Stimulated activated CD8-positive, alpha-beta memory T cell treated with anti-CD3 and anti-CD28 coated beads, Interleukin-7, amount 100 ng/mL, for 4 hours (primary cell): ENCODE measurements around the gene TFAP2B.

Experiments
- DNase-seq, 2 donors: peaks; one replicate each; pipeline ENCODE4 v3.0.0-alpha.2; 2020; ENCODE audit warnings: low read depth in 2 of 2

TFAP2B gene

GRCh38 chr6:50824552-50824951 is 5.9 kb downstream of the TFAP2B start:
- DNase-seq, result no peak

- DNase-seq, result no peak
Observed at GRCh38 chr6:50825375-50826036, 6.8 kb downstream of the TFAP2B start.

GRCh38 chr6:50826037-50826761 is 7.5 kb downstream of the TFAP2B start:
- DNase-seq, result no peak

- DNase-seq, result no peak
Observed at GRCh38 chr6:50826803-50827202, 8.1 kb downstream of the TFAP2B start.

- DNase-seq, result no peak
Observed at GRCh38 chr6:50829049-50829448, 10.4 kb downstream of the TFAP2B start.

- DNase-seq, result no peak
Observed at GRCh38 chr6:50829898-50830444, 11.3 kb downstream of the TFAP2B start.

- DNase-seq, result no peak
Observed at GRCh38 chr6:50831186-50831585, 12.5 kb downstream of the TFAP2B start.

- no peak for DNase-seq
Observed at GRCh38 chr6:50832912-50833311, 14.2 kb downstream of the TFAP2B start.

GRCh38 chr6:50834929-50835410 is 16.3 kb downstream of the TFAP2B start:
- DNase-seq, result no peak

- no peak for DNase-seq
Observed at GRCh38 chr6:50836231-50836630, 17.6 kb downstream of the TFAP2B start.

GRCh38 chr6:50837589-50838445 is 19.1 kb downstream of the TFAP2B start:
- no peak for DNase-seq

- DNase-seq, result no peak
Observed at GRCh38 chr6:50840112-50840810, 21.6 kb downstream of the TFAP2B start.

- no peak for DNase-seq
Observed at GRCh38 chr6:50840811-50841192, 22.1 kb downstream of the TFAP2B start.

GRCh38 chr6:50842446-50842845 is 23.8 kb downstream of the TFAP2B start:
- no peak for DNase-seq

- no peak for DNase-seq
Observed at GRCh38 chr6:50842861-50843384, 24.3 kb downstream of the TFAP2B start.

GRCh38 chr6:50843842-50844241 is 25.2 kb downstream of the TFAP2B start:
- DNase-seq, result no peak

GRCh38 chr6:50845499-50846143 is 26.9 kb downstream of the TFAP2B start:
- no peak for DNase-seq

GRCh38 chr6:50846144-50846851 is 27.6 kb downstream of the TFAP2B start:
- DNase-seq, result no peak

GRCh38 chr6:50846852-50847155 is 28.1 kb downstream of the TFAP2B start:
- no peak for DNase-seq

GRCh38 chr6:50847890-50848594 is 29.4 kb downstream of the TFAP2B start:
- no peak for DNase-seq
